ENCODE measurements around the gene MRPS10.

The MRPS10 gene

DNA sequence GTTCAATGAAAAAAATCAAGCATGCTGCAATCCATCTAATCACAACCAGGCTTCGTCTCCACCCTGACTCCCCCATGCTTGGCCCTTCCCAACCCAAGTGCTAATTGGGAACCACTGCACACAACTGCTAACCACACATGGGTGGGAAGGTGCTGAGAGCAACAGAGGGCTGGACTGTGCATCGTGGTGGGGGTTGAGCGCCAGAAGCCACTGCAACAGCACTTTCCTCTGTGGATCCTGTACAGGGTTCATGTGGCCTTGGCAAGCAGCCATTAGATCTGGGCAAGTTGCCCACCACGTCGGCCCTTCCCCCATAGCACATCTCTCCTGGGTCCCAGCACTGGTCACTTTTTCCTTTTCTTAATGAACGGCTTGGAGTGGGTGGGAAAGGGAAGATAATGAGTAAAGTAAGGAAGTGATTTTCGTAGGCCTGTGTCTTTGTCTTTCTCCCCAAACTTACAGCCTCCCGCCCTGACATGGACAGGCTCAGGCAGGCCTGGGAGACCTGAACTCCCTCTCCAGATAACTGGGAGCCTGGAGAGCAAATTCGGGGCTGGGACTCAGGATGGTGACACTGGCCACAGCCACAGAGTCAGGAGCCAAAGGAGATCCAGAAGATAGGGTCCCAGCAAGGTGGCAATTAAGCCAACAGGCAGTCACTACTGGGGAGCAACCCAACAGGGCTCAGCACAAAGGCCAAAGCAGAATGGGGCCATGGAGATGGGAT lies 34.4 kb upstream of the MRPS10 start:
- Mint-ChIP-seq H3K27ac (no peak overlapping the region), H3K4me1 (no peaks in the 10 kb centered on the region), H3K27me3 (no peaks in the 10 kb centered on the region), H3K36me3 (peaks cover 0 to 1% of the 10 kb centered on the region in 2 donors), H3K4me3 (no peak overlapping the region), H3K9me3 (no peaks in the 10 kb centered on the region)
- ATAC-seq (replicated peaks) (no peak), DNase-seq (no peak)

DNA sequence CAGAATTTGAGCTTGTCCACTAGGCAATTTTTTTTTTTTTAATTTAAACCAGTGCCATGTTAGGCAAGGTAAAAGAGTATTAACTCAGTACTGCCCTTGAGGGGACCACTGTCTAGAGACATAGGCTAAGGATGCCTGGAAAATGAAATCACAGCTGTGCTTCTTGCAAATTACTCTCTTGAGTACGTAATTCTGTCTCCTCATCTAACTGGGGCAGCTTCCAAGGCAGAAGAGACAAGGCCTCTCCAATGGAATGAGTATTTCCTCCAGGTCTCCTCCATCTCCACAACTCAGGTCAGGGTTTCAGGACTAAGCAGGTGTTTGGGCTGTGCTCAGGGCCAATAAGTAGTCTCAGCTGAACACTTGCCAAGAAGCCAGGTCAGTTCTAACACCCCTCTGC lies 33.8 kb upstream of the MRPS10 start:
- peaks cover 0 to 1% of the 10 kb centered on the region in 2 donors for H3K36me3 Mint-ChIP-seq
- ATAC-seq (replicated peaks) (no peak), DNase-seq (no peak)
- no peak overlapping the region for H3K27ac Mint-ChIP-seq
- no peaks in the 10 kb centered on the region for H3K27me3 Mint-ChIP-seq
- no peaks in the 10 kb centered on the region for H3K9me3 Mint-ChIP-seq
- no peaks in the 10 kb centered on the region for H3K4me1 Mint-ChIP-seq
- H3K4me3 Mint-ChIP-seq, result no peak overlapping the region

DNA sequence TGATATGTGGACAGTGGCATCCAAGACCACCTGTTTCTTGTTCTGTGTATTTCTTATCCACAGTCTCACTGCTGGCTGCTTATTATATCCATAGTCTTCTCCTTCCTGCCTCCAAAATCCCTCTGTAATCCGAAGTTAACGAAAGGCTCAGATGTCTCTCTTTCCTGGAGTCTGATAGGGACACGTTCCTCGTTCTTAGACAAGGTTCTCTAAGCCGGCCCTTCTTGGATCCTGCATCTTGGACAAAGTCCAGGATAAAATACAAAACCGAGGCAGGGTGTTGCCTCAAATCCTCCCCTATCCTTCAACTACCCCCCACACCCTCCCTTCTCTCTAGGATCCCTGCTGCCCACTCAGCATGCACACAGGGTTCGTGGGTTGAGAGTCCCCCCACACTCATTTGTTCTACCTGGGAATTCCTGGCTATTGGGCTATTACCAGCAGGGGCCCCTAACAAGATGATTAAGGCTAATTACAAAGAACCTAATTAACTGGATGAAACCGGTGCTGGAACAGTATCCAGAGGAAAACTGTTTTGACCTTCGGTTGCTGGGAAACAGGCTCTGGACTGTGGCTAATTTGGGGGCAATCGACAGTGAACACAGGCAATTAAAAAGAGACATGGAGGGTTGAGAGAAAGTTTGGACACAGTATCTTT lies 32.7 kb upstream of the MRPS10 start:
- Mint-ChIP-seq H3K27ac (no peak overlapping the region), H3K4me1 (no peaks in the 10 kb centered on the region), H3K9me3 (no peaks in the 10 kb centered on the region), H3K4me3 (no peak overlapping the region), H3K36me3 (peaks cover 0 to 1% of the 10 kb centered on the region in 2 donors), H3K27me3 (no peaks in the 10 kb centered on the region)
- ATAC-seq (replicated peaks) (no peak), DNase-seq (no peak)

DNA sequence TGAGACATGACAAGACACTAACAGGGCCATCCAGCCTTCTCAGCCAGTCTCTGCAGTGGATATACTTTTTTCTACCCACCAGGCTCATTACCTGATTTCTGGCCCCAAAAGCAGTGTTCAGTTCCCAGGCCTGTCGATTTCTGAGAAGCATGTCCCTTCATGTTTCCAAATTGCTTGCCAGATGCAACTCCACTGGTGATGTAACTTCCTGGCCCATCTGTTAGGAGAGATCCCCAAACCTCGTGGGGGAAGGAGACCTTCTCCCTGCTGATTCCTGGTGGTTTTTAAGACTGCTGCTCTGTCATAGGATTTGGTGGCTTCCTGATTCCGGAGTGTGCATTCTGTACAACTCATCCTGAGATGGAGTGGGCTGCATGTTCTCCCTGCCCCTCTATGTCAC lies 31.6 kb upstream of the MRPS10 start:
- no peaks in the 10 kb centered on the region for H3K9me3 Mint-ChIP-seq
- ATAC-seq (replicated peaks) (no peak), DNase-seq (no peak)
- H3K27ac Mint-ChIP-seq, result no peak overlapping the region
- H3K27me3 Mint-ChIP-seq, result no peaks in the 10 kb centered on the region
- no peaks in the 10 kb centered on the region for H3K4me1 Mint-ChIP-seq
- H3K36me3 Mint-ChIP-seq, result no peaks in the 10 kb centered on the region
- no peak overlapping the region for H3K4me3 Mint-ChIP-seq

DNA sequence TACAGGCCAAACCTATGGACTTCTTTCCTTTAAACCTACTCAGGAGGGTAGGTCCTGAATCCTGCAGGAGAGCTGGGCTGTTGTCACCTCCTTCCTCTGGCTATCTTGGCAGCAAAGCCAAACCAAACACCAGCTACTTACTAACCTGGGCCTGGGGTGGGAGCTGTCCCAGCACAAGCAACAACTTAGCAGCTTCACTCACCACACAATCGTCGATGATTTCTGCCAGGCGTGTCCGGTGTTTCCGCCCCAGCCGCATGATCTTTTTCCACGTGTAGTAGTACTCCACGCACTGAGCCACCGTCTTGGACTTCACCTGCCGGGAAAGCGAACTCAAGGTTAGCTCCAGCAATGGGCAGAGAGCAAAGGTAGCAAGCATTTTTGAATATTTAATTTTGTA lies 25.4 kb upstream of the MRPS10 start:
- no peaks in the 10 kb centered on the region for H3K27me3 Mint-ChIP-seq
- DNase-seq (no peak), ATAC-seq (replicated peaks) (no peak)
- no peaks in the 10 kb centered on the region for H3K9me3 Mint-ChIP-seq
- peaks cover 15 to 16% of the 10 kb centered on the region in 2 donors for H3K4me1 Mint-ChIP-seq
- no peak overlapping the region for H3K4me3 Mint-ChIP-seq
- H3K27ac Mint-ChIP-seq, result no peak overlapping the region
- H3K36me3 Mint-ChIP-seq, result peaks cover 0 to 3% of the 10 kb centered on the region in 2 donors

DNA sequence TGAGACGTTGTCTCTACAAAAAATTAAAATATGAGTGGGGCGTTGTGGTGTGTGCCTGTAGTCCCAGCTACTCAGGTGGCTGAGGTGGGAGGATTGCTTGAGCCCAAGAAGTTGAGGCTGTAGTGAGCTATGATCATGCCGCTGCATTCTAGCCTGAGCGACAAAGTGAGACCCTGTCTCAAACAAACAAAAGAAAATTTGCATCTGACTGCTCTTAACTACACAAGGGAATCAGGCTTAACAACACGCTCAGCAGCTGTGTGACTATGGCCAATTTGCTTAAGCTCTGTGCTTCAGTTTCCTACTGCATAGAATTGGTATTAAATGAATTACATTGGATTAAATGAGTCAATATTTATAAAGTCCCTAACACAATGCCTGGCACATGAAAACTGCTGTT lies 24.3 kb upstream of the MRPS10 start:
- no peak overlapping the region for H3K4me3 Mint-ChIP-seq
- ATAC-seq (replicated peaks), result no peak
- H3K27me3 Mint-ChIP-seq, result no peaks in the 10 kb centered on the region
- H3K27ac Mint-ChIP-seq, result no peak overlapping the region
- DNase-seq, result no peak
- peaks cover 19 to 21% of the 10 kb centered on the region in 2 donors for H3K4me1 Mint-ChIP-seq
- peaks cover 0 to 3% of the 10 kb centered on the region in 2 donors for H3K36me3 Mint-ChIP-seq
- no peaks in the 10 kb centered on the region for H3K9me3 Mint-ChIP-seq

DNA sequence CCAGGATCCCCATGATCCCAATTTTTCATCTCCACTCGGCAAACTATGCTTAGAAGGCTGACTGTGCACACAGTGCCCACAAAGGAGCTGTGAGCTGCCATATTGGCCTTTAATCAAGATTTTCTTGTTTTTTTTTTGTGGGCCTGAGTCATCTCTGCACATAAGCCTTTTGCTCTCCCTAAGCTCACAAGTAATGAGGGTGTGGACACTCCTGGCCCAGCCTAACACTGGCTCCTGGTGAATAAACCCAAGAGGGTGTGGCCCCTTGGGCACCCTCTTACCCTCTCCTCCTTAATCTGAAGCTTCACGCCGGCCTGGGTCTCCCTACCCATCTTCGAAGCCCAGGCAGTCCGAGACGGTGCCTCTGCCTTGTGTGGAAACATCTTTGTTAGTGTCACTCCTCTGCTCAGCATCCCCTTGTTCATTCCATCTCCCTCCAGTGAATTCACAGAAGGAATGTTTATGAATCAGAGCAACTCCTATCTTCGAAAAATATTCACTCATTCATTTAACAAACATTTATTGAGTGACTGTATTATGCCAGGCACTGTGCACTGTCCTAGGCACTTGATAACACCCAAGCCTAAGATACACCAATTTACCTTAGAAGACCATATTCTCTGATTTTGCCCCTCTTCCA lies 22.2 kb upstream of the MRPS10 start:
- Mint-ChIP-seq H3K4me3 (no peak overlapping the region), H3K27ac (peak overlapping the region; percentile 48), H3K27me3 (no peaks in the 10 kb centered on the region), H3K4me1 (peaks cover 25 to 34% of the 10 kb centered on the region in 2 donors), H3K9me3 (no peaks in the 10 kb centered on the region), H3K36me3 (peaks cover 0 to 3% of the 10 kb centered on the region in 2 donors)
- no peak for DNase-seq
- no peak for ATAC-seq (replicated peaks)

DNA sequence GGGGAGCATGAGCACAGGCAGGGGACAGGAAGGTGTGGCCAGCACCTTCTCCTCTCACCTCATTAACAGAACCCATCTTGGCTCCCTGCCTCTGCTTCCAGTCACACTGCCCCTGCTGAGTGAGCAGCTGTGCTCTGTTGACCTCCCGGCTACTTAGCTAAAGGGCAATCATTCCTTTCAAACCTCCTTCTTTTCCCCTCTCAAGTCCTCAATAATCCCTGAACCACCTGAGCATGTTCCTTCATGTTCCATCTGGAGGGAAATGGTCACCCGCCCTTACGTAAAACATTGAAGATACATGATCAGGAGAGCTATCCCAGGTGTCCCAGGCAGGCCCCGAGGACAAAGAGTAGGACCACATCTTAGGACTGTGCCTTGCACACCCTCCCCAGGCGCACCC lies 21.7 kb upstream of the MRPS10 start:
- ATAC-seq (replicated peaks) (peak; percentile 16 to 33), DNase-seq (no peak)
- peaks cover 25 to 34% of the 10 kb centered on the region in 2 donors for H3K4me1 Mint-ChIP-seq
- peak overlapping the region in 1 of 2 donors; percentile 9 for H3K4me3 Mint-ChIP-seq
- H3K36me3 Mint-ChIP-seq, result peaks cover 0 to 3% of the 10 kb centered on the region in 2 donors
- H3K27me3 Mint-ChIP-seq, result no peaks in the 10 kb centered on the region
- H3K9me3 Mint-ChIP-seq, result no peaks in the 10 kb centered on the region
- no peak overlapping the region for H3K27ac Mint-ChIP-seq

DNA sequence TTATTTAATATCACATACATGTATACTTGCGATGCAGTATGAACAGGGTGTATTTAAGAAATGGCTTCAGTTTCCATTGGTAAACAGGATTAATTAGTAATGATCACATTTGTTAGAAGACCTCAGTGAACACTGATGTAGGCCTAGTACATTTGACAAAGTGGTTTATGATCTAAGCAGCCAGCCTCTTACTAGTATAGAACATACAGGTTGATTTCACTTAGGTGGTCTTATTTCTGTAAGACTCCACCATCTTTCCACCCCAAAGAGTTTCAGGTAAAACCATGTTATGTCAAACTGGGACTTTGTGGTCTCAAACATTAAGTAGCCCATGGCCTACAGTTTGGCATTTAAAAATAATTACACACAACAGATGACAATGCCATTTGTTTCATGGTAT lies 20.2 kb upstream of the MRPS10 start:
- ATAC-seq (replicated peaks) (no peak), DNase-seq (no peak)
- H3K4me3 Mint-ChIP-seq, result no peak overlapping the region
- no peaks in the 10 kb centered on the region for H3K27me3 Mint-ChIP-seq
- no peaks in the 10 kb centered on the region for H3K9me3 Mint-ChIP-seq
- H3K36me3 Mint-ChIP-seq, result peaks cover 0 to 4% of the 10 kb centered on the region in 2 donors
- H3K27ac Mint-ChIP-seq, result no peak overlapping the region
- peaks cover 25 to 34% of the 10 kb centered on the region in 2 donors for H3K4me1 Mint-ChIP-seq

DNA sequence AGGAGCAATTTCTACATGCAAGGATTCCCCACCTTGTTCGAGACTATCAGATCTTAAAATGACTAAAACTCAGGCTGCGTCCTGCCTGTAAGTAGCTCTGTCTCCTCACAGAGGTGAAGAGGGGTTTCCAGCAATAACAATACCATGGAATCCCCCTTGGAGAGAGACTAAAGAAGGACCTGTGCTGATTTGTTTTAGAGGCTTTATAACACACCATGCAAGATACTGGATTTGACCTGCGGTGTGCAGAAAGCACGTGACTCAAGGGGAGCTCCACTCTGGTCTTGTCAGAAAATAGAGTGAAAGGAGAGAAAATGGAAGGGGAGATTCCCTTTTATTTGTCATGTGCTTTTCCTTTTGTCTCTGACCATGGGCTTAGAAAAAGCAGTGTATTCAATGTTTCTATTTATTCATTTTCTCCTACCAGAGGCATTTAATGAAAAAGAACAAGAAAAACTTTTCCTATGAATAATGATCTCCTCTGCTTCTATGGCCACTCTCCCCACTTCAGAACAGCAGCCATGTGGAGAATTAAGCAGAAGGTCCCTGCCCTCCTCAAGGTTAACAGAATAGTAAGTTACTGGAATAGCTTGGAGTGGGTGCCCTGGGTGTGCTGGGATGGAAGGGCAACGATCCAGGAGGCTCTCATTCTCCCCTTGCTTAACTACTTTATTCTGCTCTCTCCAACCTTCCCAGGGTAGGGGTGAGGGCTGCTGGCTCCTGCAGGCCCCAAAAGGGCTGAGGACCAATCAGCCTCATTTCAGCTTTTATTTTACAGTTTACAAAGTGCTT lies 19.2 kb upstream of the MRPS10 start:
- no peaks in the 10 kb centered on the region for H3K9me3 Mint-ChIP-seq
- DNase-seq, result no peak
- H3K27ac Mint-ChIP-seq, result peak overlapping the region; percentile 66
- ATAC-seq (replicated peaks), result peak; percentile 20 to 56
- peaks cover 0 to 4% of the 10 kb centered on the region in 2 donors for H3K36me3 Mint-ChIP-seq
- H3K4me3 Mint-ChIP-seq, result no peak overlapping the region
- peaks cover 25 to 34% of the 10 kb centered on the region in 2 donors for H3K4me1 Mint-ChIP-seq
- H3K27me3 Mint-ChIP-seq, result no peaks in the 10 kb centered on the region

DNA sequence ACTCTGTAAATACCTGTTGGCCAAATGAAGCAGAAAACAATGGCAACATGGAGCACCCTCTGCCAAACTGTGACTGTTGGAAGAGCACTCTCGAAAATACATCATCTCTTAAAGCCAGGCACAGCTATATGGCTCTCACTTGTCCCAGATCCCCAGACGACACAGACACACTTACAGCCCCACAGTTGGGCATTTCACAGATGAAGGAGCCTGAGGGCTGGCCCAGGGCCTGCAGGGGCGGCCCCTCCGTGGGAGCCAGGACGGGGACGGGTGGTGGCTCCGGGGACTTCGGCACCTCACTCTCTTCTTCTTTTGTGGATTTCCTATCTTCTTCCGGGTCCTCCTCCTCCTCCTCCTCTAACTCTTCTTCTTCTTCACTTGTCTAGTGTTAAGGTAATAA lies 18.4 kb upstream of the MRPS10 start:
- H3K4me3 Mint-ChIP-seq, result no peak overlapping the region
- ATAC-seq (replicated peaks), result no peak
- peaks cover 0 to 4% of the 10 kb centered on the region in 2 donors for H3K36me3 Mint-ChIP-seq
- no peak overlapping the region for H3K27ac Mint-ChIP-seq
- DNase-seq, result no peak
- no peaks in the 10 kb centered on the region for H3K9me3 Mint-ChIP-seq
- H3K27me3 Mint-ChIP-seq, result no peaks in the 10 kb centered on the region
- peaks cover 25 to 34% of the 10 kb centered on the region in 2 donors for H3K4me1 Mint-ChIP-seq

DNA sequence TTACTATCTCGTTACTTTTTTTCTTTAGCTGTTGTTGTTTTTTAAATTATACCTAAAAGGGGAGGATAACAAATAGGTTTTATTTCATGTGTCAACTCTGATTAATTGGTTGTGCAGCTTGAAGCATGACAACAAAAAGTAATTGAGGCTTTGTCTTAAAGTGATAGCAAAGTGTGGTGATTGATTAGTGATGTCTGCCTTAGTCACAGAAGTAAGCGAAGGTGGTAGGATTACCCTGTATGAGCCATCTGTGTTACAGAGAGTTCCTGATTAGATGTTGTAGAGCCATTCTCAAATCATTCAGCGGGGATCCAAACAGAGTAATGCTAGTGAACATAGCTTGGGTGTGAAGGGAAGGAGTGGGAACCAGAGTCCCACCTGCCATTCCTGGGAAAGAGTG lies 14.4 kb upstream of the MRPS10 start:
- no peaks in the 10 kb centered on the region for H3K27me3 Mint-ChIP-seq
- ATAC-seq (replicated peaks), result no peak
- peaks cover 10 to 14% of the 10 kb centered on the region in 2 donors for H3K4me1 Mint-ChIP-seq
- H3K36me3 Mint-ChIP-seq, result peaks cover 0 to 2% of the 10 kb centered on the region in 2 donors
- no peak overlapping the region for H3K4me3 Mint-ChIP-seq
- H3K9me3 Mint-ChIP-seq, result no peaks in the 10 kb centered on the region
- no peak overlapping the region for H3K27ac Mint-ChIP-seq
- no peak for DNase-seq

DNA sequence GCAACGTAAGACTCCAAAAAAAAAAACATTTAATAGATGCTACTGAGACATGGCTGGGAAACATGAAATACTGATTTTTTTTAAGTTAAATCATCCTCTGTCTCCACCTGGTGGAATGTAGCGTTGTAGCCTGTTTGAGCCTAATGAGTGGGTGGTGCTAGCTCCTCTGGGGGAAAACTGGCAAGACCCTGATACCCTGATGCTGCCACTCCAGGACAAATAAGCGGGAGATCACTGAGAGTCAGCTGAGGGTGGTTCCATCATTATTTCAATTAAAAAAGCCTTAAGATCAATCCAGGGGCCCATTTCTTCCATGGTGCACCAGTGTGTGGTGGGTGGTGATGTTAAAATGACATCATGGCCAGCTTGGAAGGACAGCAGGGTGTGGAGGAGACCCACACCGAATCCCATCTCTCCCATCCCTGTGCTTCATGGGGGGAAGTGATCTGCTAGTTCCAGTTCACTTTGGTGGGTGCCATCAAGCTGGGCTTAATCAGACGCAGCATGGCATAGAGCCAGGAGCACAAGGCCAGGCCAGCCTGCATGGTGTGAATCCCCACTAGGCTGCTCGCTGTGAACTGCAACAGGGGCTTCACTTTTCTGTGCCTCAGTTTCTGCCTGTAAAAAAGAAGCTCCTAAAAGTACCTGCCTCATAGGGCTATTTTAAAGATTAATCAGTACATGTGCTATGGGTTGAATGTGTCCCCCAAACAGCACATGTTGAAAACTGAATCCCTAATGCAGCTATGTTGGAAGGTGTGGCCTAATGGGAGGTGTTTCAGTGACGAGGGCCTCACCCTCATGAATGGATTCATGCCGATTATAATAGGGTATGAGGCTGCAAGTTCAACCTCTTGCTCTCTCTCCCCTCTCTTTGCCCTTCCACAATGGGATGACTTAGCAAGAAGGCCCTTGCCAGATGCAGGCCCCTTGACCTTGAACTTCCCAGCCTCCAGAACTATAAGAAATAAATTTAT lies 13.0 kb upstream of the MRPS10 start:
- Mint-ChIP-seq H3K9me3 (no peaks in the 10 kb centered on the region), H3K27me3 (no peaks in the 10 kb centered on the region), H3K36me3 (peaks cover 0 to 2% of the 10 kb centered on the region in 2 donors), H3K27ac (no peak overlapping the region), H3K4me3 (no peak overlapping the region), H3K4me1 (peaks cover under 1 to 3% of the 10 kb centered on the region in 2 donors)
- ATAC-seq (replicated peaks) (peak; percentile 39 to 41), DNase-seq (no peak)
